Vagina (tissue), 2 donors: Measurements from ENCODE around the gene TMEM59L.

ENCODE experiments used
- POLR2A ChIP-seq, 2 donors: fragments of 450-650 bp; IDR thresholded peaks; one replicate each; pipeline ENCODE4 v1.6.1; 2017; ENCODE audit warnings: antibody characterized with exemption in 2 of 2, mild to moderate bottlenecking in 2 of 2, moderate library complexity in 2 of 2
- POLR2AphosphoS5 ChIP-seq, 2 donors: sonication (generic); formaldehyde crosslinking; IDR thresholded peaks; one replicate each; pipeline ENCODE4 v1.9.0; 2017; ENCODE audit warnings: antibody characterized with exemption in 2 of 2, mild to moderate bottlenecking in 2 of 2, low read depth in 1 of 2; ENCODE audit not compliant: insufficient read depth in 1 of 2
- TF ChIP-seq, protein P1 (sequence below), 3 experiments: fragments of 450-650 bp in 2 of 3; fragments of 200-600 bp in 1 of 3; sonication (generic) in 1 of 3; IDR thresholded peaks; one replicate each; pipeline ENCODE4 v1.5.1; 2017 to 2019; ENCODE audit warnings: antibody characterized with exemption in 3 of 3, mild to moderate bottlenecking in 2 of 3, moderate library complexity in 2 of 3

DNA sequence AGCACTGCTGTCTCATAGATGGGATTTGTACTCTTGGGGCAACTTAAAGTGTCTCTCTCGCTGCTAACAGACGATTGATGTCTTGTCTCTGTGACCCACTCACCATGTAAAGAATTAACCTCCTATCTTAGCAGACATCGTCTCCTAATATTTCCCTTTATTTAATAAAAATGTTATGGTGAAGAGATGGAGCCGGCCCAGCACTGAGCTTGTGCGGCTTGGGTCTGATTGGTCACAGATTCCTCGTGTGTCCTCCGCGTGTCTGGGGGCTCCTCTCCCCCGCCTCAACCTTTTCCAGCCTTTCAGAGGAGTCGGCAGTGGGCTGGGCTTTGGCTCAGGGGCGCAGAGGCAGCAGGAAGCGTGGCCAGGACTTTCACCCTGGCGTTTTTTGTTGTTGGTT, 57.6 kb downstream of the TMEM59L start:
- TF ChIP-seq, protein P1, sequence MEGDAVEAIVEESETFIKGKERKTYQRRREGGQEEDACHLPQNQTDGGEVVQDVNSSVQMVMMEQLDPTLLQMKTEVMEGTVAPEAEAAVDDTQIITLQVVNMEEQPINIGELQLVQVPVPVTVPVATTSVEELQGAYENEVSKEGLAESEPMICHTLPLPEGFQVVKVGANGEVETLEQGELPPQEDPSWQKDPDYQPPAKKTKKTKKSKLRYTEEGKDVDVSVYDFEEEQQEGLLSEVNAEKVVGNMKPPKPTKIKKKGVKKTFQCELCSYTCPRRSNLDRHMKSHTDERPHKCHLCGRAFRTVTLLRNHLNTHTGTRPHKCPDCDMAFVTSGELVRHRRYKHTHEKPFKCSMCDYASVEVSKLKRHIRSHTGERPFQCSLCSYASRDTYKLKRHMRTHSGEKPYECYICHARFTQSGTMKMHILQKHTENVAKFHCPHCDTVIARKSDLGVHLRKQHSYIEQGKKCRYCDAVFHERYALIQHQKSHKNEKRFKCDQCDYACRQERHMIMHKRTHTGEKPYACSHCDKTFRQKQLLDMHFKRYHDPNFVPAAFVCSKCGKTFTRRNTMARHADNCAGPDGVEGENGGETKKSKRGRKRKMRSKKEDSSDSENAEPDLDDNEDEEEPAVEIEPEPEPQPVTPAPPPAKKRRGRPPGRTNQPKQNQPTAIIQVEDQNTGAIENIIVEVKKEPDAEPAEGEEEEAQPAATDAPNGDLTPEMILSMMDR (IDR thresholded peaks at IDR 0.05) = no peak
- TF ChIP-seq POLR2A (IDR thresholded peaks at IDR 0.05) = no peak
- no peak for TF ChIP-seq POLR2AphosphoS5 (IDR thresholded peaks at IDR 0.05; ENCODE audit: insufficient read depth in 1 of 2, low read depth in 1 of 2)
